K562 treated with DMSO at 1 percent for 24 hours (cell line): Measurements from ENCODE around the gene TMEM144. TPM values are rescaled to one million over a fixed set of nuclear protein-coding genes. Genes with fewer than 3 reads are reported as not detected.

ENCODE experiments used
- total RNA-seq: library from RNA; unstranded; fragments of 300-600 nt; gene quantifications from 2 replicates; pipeline ENCODE4 v1.2.3, GENCODE V29; 2022; ENCODE audit warnings: low read depth; ENCODE audit not compliant: insufficient read depth

TMEM144 gene
- total RNA-seq: 4.5 and 6.0 TPM in 2 replicates

DNA sequence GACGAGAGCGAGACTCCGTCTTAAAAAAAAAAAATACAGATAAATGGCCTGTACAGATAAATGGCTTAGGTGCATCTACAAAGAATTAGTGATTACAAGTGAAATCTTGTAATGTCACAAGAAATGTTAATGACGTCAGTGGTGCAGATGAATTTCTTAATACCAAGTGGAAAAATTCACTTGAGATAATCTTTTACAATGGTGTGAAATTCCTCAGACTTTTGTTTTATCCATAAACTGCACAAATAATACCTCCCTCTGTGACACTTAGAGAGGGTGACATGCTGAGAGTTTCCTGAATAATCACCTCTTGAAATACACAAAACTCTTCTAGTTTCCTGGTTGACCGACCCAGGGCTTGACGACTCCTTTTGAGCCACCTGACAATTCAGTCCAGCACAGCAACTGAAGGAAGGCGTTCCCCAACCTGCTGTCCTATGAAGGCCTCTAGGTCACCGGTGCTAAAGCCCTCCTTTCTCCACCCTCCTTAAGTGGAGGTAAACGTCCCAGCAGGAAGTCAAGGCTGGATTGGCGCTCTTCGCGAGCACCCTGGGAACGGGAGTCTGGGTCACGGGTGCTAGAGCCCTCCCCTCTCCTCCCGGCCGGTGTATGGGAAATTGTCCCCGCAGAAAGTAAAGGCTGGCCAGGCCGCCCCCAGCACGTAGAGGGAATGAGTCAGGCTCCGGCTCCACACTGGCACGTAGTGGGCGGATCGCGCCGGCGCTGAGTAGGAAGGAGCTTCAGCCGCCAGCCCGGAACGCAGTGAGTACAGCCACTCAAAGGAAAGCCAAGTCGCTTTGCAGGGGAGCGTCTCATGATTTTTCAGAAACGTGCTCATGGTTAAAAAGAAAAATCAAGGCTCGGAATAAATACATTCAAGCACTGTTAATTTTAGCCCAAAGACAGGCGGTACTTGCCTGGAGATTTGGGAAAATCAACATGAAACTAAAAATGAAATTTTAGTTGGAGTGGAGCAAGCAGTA, at the start of gene TMEM144:
TSS of gene TMEM144 (plus strand) at position 662 of the 983 bp plus-strand sequence. CDS start 2,182 bp downstream, outside the sequence.

GRCh38 chr4:158172261-158173258, 37.7 kb upstream of the TMEM144 start, which contains the start of gene GASK1B:
TSS of gene GASK1B (minus strand) at chr4:158173025. CDS start at chr4:158171375, 1,650 bp downstream.

Other genes starting within 250 kb of the TMEM144 start
- gene GASK1B, start 37.5 kb upstream of the TMEM144 start, total RNA-seq: 0.71 and 1.5 TPM in 2 replicates